ENCODE measurements around the gene DBN1.

Gene DBN1

GRCh38 chr5:177455036-177455660 lies 18.3 kb downstream of the DBN1 start:
- DNase-seq, result peak; percentile 90

GRCh38 chr5:177454397-177455035 lies 18.9 kb downstream of the DBN1 start:
- peak; percentile 94 for DNase-seq

GRCh38 chr5:177453852-177454396 lies 19.5 kb downstream of the DBN1 start:
- DNase-seq, result no peak

GRCh38 chr5:177452688-177453638 lies 20.5 kb downstream of the DBN1 start:
- no peak for DNase-seq

- DNase-seq, result no peak
These were observed 22.6 kb downstream of the DBN1 start for GRCh38 chr5:177450667-177451424.

GRCh38 chr5:177449140-177450061 lies 24.0 kb downstream of the DBN1 start:
- DNase-seq, result no peak

GRCh38 chr5:177448244-177448950 lies 25.0 kb downstream of the DBN1 start:
- DNase-seq, result no peak

GRCh38 chr5:177447611-177448243 lies 25.7 kb downstream of the DBN1 start:
- peak; percentile 96 for DNase-seq

- DNase-seq, result peak; percentile 76
These were observed 26.3 kb downstream of the DBN1 start for GRCh38 chr5:177447066-177447610.

GRCh38 chr5:177446200-177447065 lies 27.0 kb downstream of the DBN1 start, which contains the start of gene PRR7:
PRR7 (plus strand) TSS chr5:177446814; CDS start chr5:177455068, 8,254 bp downstream.
- DNase-seq, result peak; percentile 79

GRCh38 chr5:177445917-177446199 lies 27.6 kb downstream of the DBN1 start:
- DNase-seq, result no peak

GRCh38 chr5:177445052-177445916 lies 28.1 kb downstream of the DBN1 start:
- no peak for DNase-seq

GRCh38 chr5:177444106-177445051 lies 29.1 kb downstream of the DBN1 start:
- no peak for DNase-seq

GRCh38 chr5:177443144-177443983 lies 30.1 kb downstream of the DBN1 start:
- DNase-seq, result no peak

GRCh38 chr5:177442066-177442826 lies 31.2 kb downstream of the DBN1 start:
- DNase-seq, result peak; percentile 54

Measured in islet precursor cell (in vitro differentiated cells).